HEK293T (cell line): Measurements from ENCODE around the gene PCDHB8.
"Not testable (repeated sequence)": the region's sequence is repeated elsewhere in the genome, so short reads cannot be mapped to it uniquely, and the experiment has no call there.

Experiments
- CTCF ChIA-PET: fragments of 350-600 bp; formaldehyde crosslinking; extraction: SDS; loops from one replicate; lab custom pipeline; 2021; ENCODE audit warnings: antibody characterized with exemption, inconsistent platforms; lab: Yijun Ruan, JAX
- POLR2A ChIA-PET: fragments of 350-600 bp; formaldehyde crosslinking; extraction: SDS; loops from one replicate; lab custom pipeline; 2020; ENCODE audit warnings: antibody characterized with exemption, inconsistent platforms; lab: Yijun Ruan, JAX
- DNase-seq: peaks from one replicate; pipeline ENCODE4 v3.0.0; 2012; ENCODE audit warnings: mixed read lengths; ENCODE audit errors: extremely low spot score
- ARNT ChIP-seq: fragments of 450-650 bp; IDR thresholded peaks from 2 replicates; pipeline ENCODE4 v1.6.1; 2017; ENCODE audit warnings: mild to moderate bottlenecking
- CTBP1 ChIP-seq: fragments of 450-650 bp; IDR thresholded peaks from 2 replicates; pipeline ENCODE4 v1.6.1; 2016; ENCODE audit warnings: borderline replicate concordance
- ELF4 ChIP-seq: fragments of 450-650 bp; IDR thresholded peaks from 2 replicates; pipeline ENCODE4 v1.6.1; 2017; ENCODE audit warnings: antibody characterized with exemption
- FOXA1 ChIP-seq: fragments of 450-650 bp; IDR thresholded peaks from 2 replicates; pipeline ENCODE4 v1.6.1; 2016; ENCODE audit warnings: mild to moderate bottlenecking
- FOXK2 ChIP-seq: fragments of 450-650 bp; IDR thresholded peaks from 2 replicates; pipeline ENCODE4 v1.6.1; 2016; ENCODE audit warnings: mild to moderate bottlenecking
- FOXM1 ChIP-seq: fragments of 450-650 bp; IDR thresholded peaks from 2 replicates; pipeline ENCODE4 v1.6.1; 2017; ENCODE audit warnings: mild to moderate bottlenecking, borderline replicate concordance
- L3MBTL2 ChIP-seq: fragments of 450-650 bp; conservative IDR thresholded peaks from 2 replicates; pipeline ENCODE4 v1.6.1; 2016; ENCODE audit warnings: mild to moderate bottlenecking
- LEF1 ChIP-seq: fragments of 450-650 bp; IDR thresholded peaks from 2 replicates; pipeline ENCODE4 v1.6.1; 2017; ENCODE audit warnings: mild to moderate bottlenecking, borderline replicate concordance
- NFRKB ChIP-seq: fragments of 450-650 bp; IDR thresholded peaks from 2 replicates; pipeline ENCODE4 v1.6.1; 2016; ENCODE audit warnings: mild to moderate bottlenecking, moderate library complexity
- SP1 ChIP-seq: fragments of 450-650 bp; IDR thresholded peaks from 2 replicates; pipeline ENCODE4 v1.6.1; 2017
- SUZ12 ChIP-seq: fragments of 450-650 bp; IDR thresholded peaks from 2 replicates; pipeline ENCODE4 v1.6.1; 2016; ENCODE audit warnings: mild to moderate bottlenecking
- TARDBP ChIP-seq: fragments of 450-650 bp; IDR thresholded peaks from 2 replicates; pipeline ENCODE4 v1.6.1; 2016
- ZNF384 ChIP-seq: fragments of 450-650 bp; IDR thresholded peaks from 2 replicates; pipeline ENCODE4 v1.6.1; 2016
- TF ChIP-seq, protein P1 (sequence below): fragments of 450-650 bp; IDR thresholded peaks from 2 replicates; pipeline ENCODE4 v1.6.1; 2016

The PCDHB8 gene

DNA sequence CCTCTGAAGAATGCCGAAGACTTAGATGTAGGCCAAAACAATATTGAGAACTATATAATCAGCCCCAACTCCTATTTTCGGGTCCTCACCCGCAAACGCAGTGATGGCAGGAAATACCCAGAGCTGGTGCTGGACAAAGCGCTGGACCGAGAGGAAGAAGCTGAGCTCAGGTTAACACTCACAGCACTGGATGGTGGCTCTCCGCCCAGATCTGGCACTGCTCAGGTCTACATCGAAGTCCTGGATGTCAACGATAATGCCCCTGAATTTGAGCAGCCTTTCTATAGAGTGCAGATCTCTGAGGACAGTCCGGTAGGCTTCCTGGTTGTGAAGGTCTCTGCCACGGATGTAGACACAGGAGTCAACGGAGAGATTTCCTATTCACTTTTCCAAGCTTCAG is 37.0 kb downstream of the PCDHB8 start:
- POLR2A ChIA-PET, CTCF ChIA-PET: not testable (repeated sequence)

GRCh38 chr5:141215504-141215903 is 37.9 kb downstream of the PCDHB8 start:
- CTCF ChIA-PET, DNase-seq, POLR2A ChIA-PET: not testable (repeated sequence)

More for the DNA sequence above, 37.0 kb downstream of the PCDHB8 start:
- not testable (repeated sequence) for DNase-seq

DNA sequence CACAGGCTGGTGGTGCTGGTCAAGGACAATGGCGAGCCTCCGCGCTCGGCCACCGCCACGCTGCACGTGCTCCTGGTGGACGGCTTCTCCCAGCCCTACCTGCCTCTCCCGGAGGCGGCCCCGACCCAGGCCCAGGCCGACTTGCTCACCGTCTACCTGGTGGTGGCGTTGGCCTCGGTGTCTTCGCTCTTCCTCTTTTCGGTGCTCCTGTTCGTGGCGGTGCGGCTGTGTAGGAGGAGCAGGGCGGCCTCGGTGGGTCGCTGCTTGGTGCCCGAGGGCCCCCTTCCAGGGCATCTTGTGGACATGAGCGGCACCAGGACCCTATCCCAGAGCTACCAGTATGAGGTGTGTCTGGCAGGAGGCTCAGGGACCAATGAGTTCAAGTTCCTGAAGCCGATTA is 38.4 kb downstream of the PCDHB8 start:
- DNase-seq, POLR2A ChIA-PET: not testable (repeated sequence)
- CTCF ChIA-PET = interaction anchor here (0.7 kb wide), 1 partner anchor 87 kb away, joined by 3 read pairs; no protein-coding TSS in a partner anchor

DNA sequence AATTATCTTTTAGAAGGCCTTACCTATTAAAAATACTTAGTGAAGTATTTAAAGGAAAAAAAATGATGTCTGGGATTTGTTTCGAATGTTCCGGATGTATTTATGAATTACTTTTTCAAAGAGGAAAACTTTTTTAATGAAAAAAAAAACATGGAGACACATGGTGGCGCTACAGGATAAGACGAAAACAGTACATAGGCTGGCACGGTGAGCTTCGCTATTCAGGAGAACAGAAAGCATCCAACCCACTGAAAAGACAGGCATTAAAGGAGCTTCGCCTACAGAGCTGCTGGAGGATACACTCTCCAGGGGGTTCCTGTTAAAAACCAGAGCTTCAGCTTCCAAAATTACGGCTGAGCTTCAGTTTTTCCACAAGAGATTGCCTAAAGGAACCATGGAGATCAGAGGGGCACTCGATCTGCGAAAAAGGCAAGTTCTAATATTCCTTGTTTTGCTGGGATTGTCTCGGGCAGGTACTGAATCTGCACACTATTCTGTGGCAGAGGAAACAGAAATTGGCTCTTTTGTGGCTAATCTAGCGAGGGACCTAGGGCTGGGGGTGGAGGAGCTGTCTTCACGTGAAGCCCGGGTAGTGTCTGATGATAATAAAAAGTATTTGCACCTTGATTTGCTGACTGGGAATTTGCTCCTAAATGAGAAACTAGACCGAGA is 45.7 kb downstream of the PCDHB8 start, which contains the start of gene PCDHB14:
PCDHB14 (plus strand) TSS at position 232 of the 672 bp plus-strand sequence; CDS start at position 395, 163 bp downstream.
- ChIA-PET POLR2A (interaction anchor here (0.8 kb wide), 1 partner anchor 341 kb away, joined by 3 read pairs; no protein-coding TSS in a partner anchor), CTCF (interaction anchor here (0.6 to 2.6 kb wide), 18 partner anchors 11 to 440 kb away, joined by 3 to 23 read pairs (median 4); partner anchors contain the start of genes PCDHB10, PCDHB11, PCDHB15 and PCDHGA11)
- TF ChIP-seq LEF1 (no peak), NFRKB (no peak), FOXA1 (no peak), TARDBP (no peak), L3MBTL2 (no peak), ZNF384 (no peak), CTBP1 (no peak), FOXK2 (no peak), ARNT (no peak), SP1 (no peak), FOXM1 (no peak), ELF4 (no peak), SUZ12 (no peak)
- TF ChIP-seq, protein P1, sequence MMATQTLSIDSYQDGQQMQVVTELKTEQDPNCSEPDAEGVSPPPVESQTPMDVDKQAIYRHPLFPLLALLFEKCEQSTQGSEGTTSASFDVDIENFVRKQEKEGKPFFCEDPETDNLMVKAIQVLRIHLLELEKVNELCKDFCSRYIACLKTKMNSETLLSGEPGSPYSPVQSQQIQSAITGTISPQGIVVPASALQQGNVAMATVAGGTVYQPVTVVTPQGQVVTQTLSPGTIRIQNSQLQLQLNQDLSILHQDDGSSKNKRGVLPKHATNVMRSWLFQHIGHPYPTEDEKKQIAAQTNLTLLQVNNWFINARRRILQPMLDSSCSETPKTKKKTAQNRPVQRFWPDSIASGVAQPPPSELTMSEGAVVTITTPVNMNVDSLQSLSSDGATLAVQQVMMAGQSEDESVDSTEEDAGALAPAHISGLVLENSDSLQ = no peak
- peak; percentile 46 for DNase-seq

GRCh38 chr5:141224844-141225243 is 47.3 kb downstream of the PCDHB8 start:
- DNase-seq, CTCF ChIA-PET, POLR2A ChIA-PET: not testable (repeated sequence)

- CTCF ChIA-PET, DNase-seq, POLR2A ChIA-PET: not testable (repeated sequence)
Measured at GRCh38 chr5:141225421-141225820, 47.8 kb downstream of the PCDHB8 start.
